Measurements from ENCODE around the gene DNAJC5G.

GRCh38 chr2:27313882-27314645 lies 38.8 kb downstream of the DNAJC5G start:
- TF ChIP-seq CTCF (conservative IDR thresholded peaks at IDR 0.05; ENCODE audit: low read depth, low read length) (no peak), EZH2phosphoT487 (IDR thresholded peaks at IDR 0.05; ENCODE audit: borderline replicate concordance, low read length) (no peak)

All from PC-3 (cell line).